Colonic mucosa (tissue), 4 donors: ENCODE measurements around the gene PKN1. TPM values are rescaled to one million over a fixed set of nuclear protein-coding genes. Genes with fewer than 3 reads are reported as not detected.
A peak's percentile ranks its signal among the peaks of the same experiment; 100 is the strongest.

ENCODE experiments used
- DNase-seq: peaks from one replicate; pipeline ENCODE4 v3.0.0-alpha.2; 2020
- H3K27ac ChIP-seq: fragments of 200-600 bp; one replicate; pipeline ENCODE4 v1.8.0; 2021
- H3K27me3 ChIP-seq: fragments of 200-600 bp; one replicate; pipeline ENCODE4 v1.8.0; 2021
- H3K36me3 ChIP-seq: fragments of 200-600 bp; one replicate; pipeline ENCODE4 v1.8.0; 2021
- H3K4me1 ChIP-seq: fragments of 200-600 bp; one replicate; pipeline ENCODE4 v1.8.0; 2021; ENCODE audit warnings: mild to moderate bottlenecking
- H3K4me3 ChIP-seq: fragments of 200-600 bp; one replicate; pipeline ENCODE4 v1.8.0; 2021
- H3K9ac ChIP-seq, 2 donors: one replicate each; pipeline ENCODE4 v1.7.0; 2013; ENCODE audit warnings: control low read depth in 2 of 2, low read depth in 2 of 2, low read length in 2 of 2
- H3K9me3 ChIP-seq: fragments of 200-600 bp; one replicate; pipeline ENCODE4 v1.8.0; 2021
- CTCF ChIP-seq: fragments of 200-600 bp; IDR thresholded peaks from one replicate; pipeline ENCODE4 v1.8.0; 2022; ENCODE audit warnings: antibody characterized with exemption, mild to moderate bottlenecking
- intact Hi-C: fragments of 100-400 bp; cut with DNase I; formaldehyde crosslinking; loops from one replicate; pipeline ENCODE4 v1.14.1; 2022
- total RNA-seq, 2 donors: library from RNA; stranded (reverse); fragmentation: NEBNext Ultra II Directional in 1 of 2; extraction: Animal tissue kit (Norgen Biotek cat#: 25700) in 1 of 2; gene quantifications; one replicate each; pipeline ENCODE4 v1.2.1, GENCODE V29; 2021
- donor health status: healthy.
- donor health status: DM: no; HTN: no; CAD: no.
- donor health status: DM: no; HTN: no; CAD: no.

PKN1 gene
- total RNA-seq, 2 donors from 2014 or later: 35.9 to 37.5 TPM

GRCh38 chr19:14408491-14409145 lies 24.5 kb upstream of the PKN1 start:
- peak overlapping the region; percentile 50 for H3K27ac ChIP-seq
- intact Hi-C loops: no loop called here
- no peaks in the 10 kb centered on the region for H3K27me3 ChIP-seq

GRCh38 chr19:14409146-14410023 lies 23.7 kb upstream of the PKN1 start:
- DNase-seq: no peak
- Histone ChIP-seq H3K9ac (no peak overlapping the region), H3K4me1 (peaks cover 11% of the 10 kb centered on the region), H3K9me3 (no peaks in the 10 kb centered on the region), H3K4me3 (no peak overlapping the region), H3K27me3 (no peaks in the 10 kb centered on the region), H3K27ac (no peak overlapping the region), H3K36me3 (peaks cover 30% of the 10 kb centered on the region)
- TF ChIP-seq CTCF: no peak
- intact Hi-C loops: no loop called here

More at GRCh38 chr19:14408491-14409145, 24.5 kb upstream of the PKN1 start:
- H3K36me3 ChIP-seq: peaks cover 30% of the 10 kb centered on the region
- no peaks in the 10 kb centered on the region for H3K9me3 ChIP-seq
- no peak for TF ChIP-seq CTCF
- peaks cover 11% of the 10 kb centered on the region for H3K4me1 ChIP-seq
- no peak overlapping the region for H3K4me3 ChIP-seq
- H3K9ac ChIP-seq: peak overlapping the region in 1 of 2 donors; percentile 66
- DNase-seq: no peak

GRCh38 chr19:14410091-14411051 lies 22.7 kb upstream of the PKN1 start:
- H3K9ac ChIP-seq: no peak overlapping the region
- H3K4me1 ChIP-seq: peaks cover 11% of the 10 kb centered on the region
- intact Hi-C loops: no loop called here
- H3K9me3 ChIP-seq: no peaks in the 10 kb centered on the region
- no peak overlapping the region for H3K4me3 ChIP-seq
- H3K36me3 ChIP-seq: peaks cover 30% of the 10 kb centered on the region
- no peak overlapping the region for H3K27ac ChIP-seq
- DNase-seq: no peak
- TF ChIP-seq CTCF: no peak
- no peaks in the 10 kb centered on the region for H3K27me3 ChIP-seq

- Histone ChIP-seq H3K27me3 (no peaks in the 10 kb centered on the region), H3K4me1 (peaks cover 15% of the 10 kb centered on the region), H3K4me3 (no peak overlapping the region), H3K36me3 (peaks cover 30% of the 10 kb centered on the region), H3K9me3 (no peaks in the 10 kb centered on the region), H3K27ac (no peak overlapping the region), H3K9ac (no peak overlapping the region)
- no peak for TF ChIP-seq CTCF
- intact Hi-C loops: no loop called here
- DNase-seq: no peak
Measured at GRCh38 chr19:14411161-14411937, 21.8 kb upstream of the PKN1 start.
